Measurements from ENCODE around the gene SLC25A46. TPM values are rescaled to one million over a fixed set of nuclear protein-coding genes. Genes with fewer than 3 reads are reported as not detected.

The SLC25A46 gene
- total RNA-seq, 1 donor, result 98.1 TPM

- Histone ChIP-seq H3K36me3 (ENCODE audit: insufficient read depth, low read length) (peaks cover 29% of the 10 kb centered on the region), H3K4me1 (ENCODE audit: insufficient read depth, low read length) (no peaks in the 10 kb centered on the region), H2AFZ (ENCODE audit: low read length) (no peak overlapping the region), H3K79me2 (ENCODE audit: insufficient read depth, low read length) (no peaks in the 10 kb centered on the region), H3K4me2 (ENCODE audit: insufficient read depth, low read length) (no peak overlapping the region), H3K4me3 (ENCODE audit: insufficient read depth, low read length) (no peak overlapping the region), H3K9me3 (ENCODE audit: low read depth, low read length) (no peaks in the 10 kb centered on the region), H3K27ac (ENCODE audit: low read depth, low read length) (no peak overlapping the region), H3K27me3 (ENCODE audit: insufficient read depth, low read length) (no peaks in the 10 kb centered on the region), H4K20me1 (ENCODE audit: insufficient read depth, low read length) (no peaks in the 10 kb centered on the region)
- DNase-seq (ENCODE audit: insufficient read length, low spot score, missing footprints), result no peak
- peak; percentile 68 for TF ChIP-seq CTCF (IDR thresholded peaks at IDR 0.05; ENCODE audit: extremely low read depth, low read depth, low read length)
These were observed 18.4 kb downstream of the SLC25A46 start for GRCh38 chr5:110757118-110757729.

GRCh38 chr5:110760158-110760557 is 21.4 kb downstream of the SLC25A46 start:
- Histone ChIP-seq H3K79me2 (ENCODE audit: insufficient read depth, low read length) (no peaks in the 10 kb centered on the region), H3K9me3 (ENCODE audit: low read depth, low read length) (no peaks in the 10 kb centered on the region), H4K20me1 (ENCODE audit: insufficient read depth, low read length) (no peaks in the 10 kb centered on the region), H3K4me2 (ENCODE audit: insufficient read depth, low read length) (no peak overlapping the region), H3K36me3 (ENCODE audit: insufficient read depth, low read length) (peaks cover 39% of the 10 kb centered on the region), H3K4me1 (ENCODE audit: insufficient read depth, low read length) (no peaks in the 10 kb centered on the region), H3K4me3 (ENCODE audit: insufficient read depth, low read length) (no peak overlapping the region), H3K27ac (ENCODE audit: low read depth, low read length) (no peak overlapping the region), H2AFZ (ENCODE audit: low read length) (no peak overlapping the region), H3K27me3 (ENCODE audit: insufficient read depth, low read length) (no peaks in the 10 kb centered on the region)
- no peak for TF ChIP-seq CTCF (IDR thresholded peaks at IDR 0.05; ENCODE audit: extremely low read depth, low read depth, low read length)
- no peak for DNase-seq (ENCODE audit: insufficient read length, low spot score, missing footprints)

- Histone ChIP-seq H3K27me3 (ENCODE audit: insufficient read depth, low read length) (no peaks in the 10 kb centered on the region), H3K9me3 (ENCODE audit: low read depth, low read length) (no peaks in the 10 kb centered on the region), H3K4me1 (ENCODE audit: insufficient read depth, low read length) (peaks cover 6% of the 10 kb centered on the region), H3K79me2 (ENCODE audit: insufficient read depth, low read length) (no peaks in the 10 kb centered on the region), H3K27ac (ENCODE audit: low read depth, low read length) (peak overlapping the region; percentile 5), H2AFZ (ENCODE audit: low read length) (peak overlapping the region; percentile 8), H3K4me2 (ENCODE audit: insufficient read depth, low read length) (no peak overlapping the region), H3K4me3 (ENCODE audit: insufficient read depth, low read length) (no peak overlapping the region), H4K20me1 (ENCODE audit: insufficient read depth, low read length) (no peaks in the 10 kb centered on the region), H3K36me3 (ENCODE audit: insufficient read depth, low read length) (peaks cover under 1% of the 10 kb centered on the region)
- DNase-seq (ENCODE audit: insufficient read length, low spot score, missing footprints), result no peak
- TF ChIP-seq CTCF (IDR thresholded peaks at IDR 0.05; ENCODE audit: extremely low read depth, low read depth, low read length), result no peak
These were observed 29.5 kb downstream of the SLC25A46 start for GRCh38 chr5:110768138-110768860.

- DNase-seq (ENCODE audit: insufficient read length, low spot score, missing footprints), result no peak
- no peak for TF ChIP-seq CTCF (IDR thresholded peaks at IDR 0.05; ENCODE audit: extremely low read depth, low read depth, low read length)
- Histone ChIP-seq H3K4me2 (ENCODE audit: insufficient read depth, low read length) (no peak overlapping the region), H4K20me1 (ENCODE audit: insufficient read depth, low read length) (no peaks in the 10 kb centered on the region), H3K79me2 (ENCODE audit: insufficient read depth, low read length) (no peaks in the 10 kb centered on the region), H3K27ac (ENCODE audit: low read depth, low read length) (peak overlapping the region; percentile 55), H3K4me3 (ENCODE audit: insufficient read depth, low read length) (no peak overlapping the region), H3K36me3 (ENCODE audit: insufficient read depth, low read length) (no peaks in the 10 kb centered on the region), H3K27me3 (ENCODE audit: insufficient read depth, low read length) (no peaks in the 10 kb centered on the region), H3K9me3 (ENCODE audit: low read depth, low read length) (no peaks in the 10 kb centered on the region), H2AFZ (ENCODE audit: low read length) (no peak overlapping the region), H3K4me1 (ENCODE audit: insufficient read depth, low read length) (peaks cover 6% of the 10 kb centered on the region)
These were observed 30.3 kb downstream of the SLC25A46 start for GRCh38 chr5:110769000-110769681.
